Fibroblast of skin of right quadriceps (primary cell): Measurements from ENCODE around the gene MRPS30.
"Not testable (repeated sequence)": the region's sequence is repeated elsewhere in the genome, so short reads cannot be mapped to it uniquely, and the experiment has no call there.

Source experiments
- DNase-seq: peaks from one replicate; pipeline ENCODE4 v3.0.0-alpha.2; 2013

The MRPS30 gene

GRCh38 chr5:44808435-44809214 lies at the start of gene MRPS30:
MRPS30 (plus strand) TSS chr5:44808947; CDS start chr5:44808963, 16 bp downstream.
- peak; percentile 98 for DNase-seq

GRCh38 chr5:44769200-44769876 lies 39.4 kb upstream of the MRPS30 start:
- no peak for DNase-seq

DNA sequence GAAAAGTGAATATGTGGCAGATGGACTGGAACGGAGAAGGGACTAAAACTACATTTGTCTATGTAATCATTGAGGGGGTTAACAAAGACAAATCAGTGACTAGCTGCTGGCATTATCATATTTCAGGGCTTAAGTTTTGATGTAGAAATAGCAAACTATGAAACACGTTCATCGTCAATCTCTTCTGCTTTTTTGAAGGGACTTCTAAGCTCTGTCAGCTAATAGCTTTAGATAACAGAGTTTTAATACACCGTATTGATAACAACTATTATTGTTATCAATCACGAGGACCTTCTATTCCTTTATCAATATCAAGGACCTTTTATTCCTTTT lies 38.9 kb upstream of the MRPS30 start:
- DNase-seq = no peak

GRCh38 chr5:44770780-44771717 lies 37.7 kb upstream of the MRPS30 start:
- peak; percentile 1 for DNase-seq

DNA sequence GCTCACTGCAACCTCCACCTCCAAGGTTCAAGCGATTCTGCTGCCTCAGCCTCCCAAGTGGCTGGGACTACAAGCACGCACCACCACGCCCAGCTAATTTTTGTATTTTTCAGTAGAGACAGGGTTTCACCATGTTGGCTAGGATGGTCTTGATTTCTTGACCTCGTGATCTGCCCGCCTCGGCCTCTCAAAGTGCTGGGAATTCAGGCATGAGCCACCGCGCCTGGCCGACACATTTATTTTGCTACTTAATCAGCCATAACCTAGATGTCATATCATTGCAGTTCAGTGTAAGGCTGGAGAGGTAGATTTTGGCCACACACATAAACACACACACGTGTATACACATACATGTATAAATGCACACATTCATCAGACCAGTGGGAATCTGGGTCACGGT lies 36.4 kb upstream of the MRPS30 start:
- not testable (repeated sequence) for DNase-seq

GRCh38 chr5:44774279-44774880 lies 34.4 kb upstream of the MRPS30 start:
- peak; percentile 51 for DNase-seq

GRCh38 chr5:44779167-44779566 lies 29.6 kb upstream of the MRPS30 start:
- no peak for DNase-seq

DNA sequence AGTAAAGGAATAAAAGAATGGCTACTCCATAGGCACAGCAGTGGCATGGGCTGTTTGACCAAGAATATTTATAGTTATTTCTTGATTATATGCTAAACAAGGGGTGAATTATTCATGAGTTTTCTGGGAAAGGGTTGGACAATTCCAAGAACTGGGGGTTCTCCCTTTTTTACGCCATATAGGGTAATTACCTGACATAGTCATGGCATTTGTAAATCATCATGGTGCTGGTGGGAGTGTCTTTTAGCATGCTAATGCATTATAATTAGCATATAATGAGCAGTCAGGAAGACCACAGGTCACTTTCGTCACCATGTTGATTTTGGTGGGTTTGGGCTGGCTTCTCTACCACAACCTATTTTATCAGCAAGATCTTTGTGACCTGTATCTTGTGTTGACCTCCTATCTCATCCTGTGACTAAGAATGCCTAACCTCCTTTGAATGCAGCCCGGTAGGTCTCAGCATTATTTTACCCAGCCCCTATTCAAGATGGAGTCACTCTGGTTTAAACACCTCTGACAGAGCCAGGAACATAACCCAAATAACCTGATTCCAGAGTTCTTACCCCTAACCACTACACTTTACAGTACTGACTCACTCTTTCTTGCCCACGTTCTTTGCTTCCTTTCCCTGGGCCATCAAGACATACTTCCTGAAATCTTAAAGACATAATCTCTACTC lies 25.0 kb upstream of the MRPS30 start:
- DNase-seq = no peak

GRCh38 chr5:44787731-44788130 lies 21.0 kb upstream of the MRPS30 start:
- DNase-seq = no peak

- DNase-seq = peak; percentile 52
Measured at GRCh38 chr5:44789372-44789995, 19.3 kb upstream of the MRPS30 start.

DNA sequence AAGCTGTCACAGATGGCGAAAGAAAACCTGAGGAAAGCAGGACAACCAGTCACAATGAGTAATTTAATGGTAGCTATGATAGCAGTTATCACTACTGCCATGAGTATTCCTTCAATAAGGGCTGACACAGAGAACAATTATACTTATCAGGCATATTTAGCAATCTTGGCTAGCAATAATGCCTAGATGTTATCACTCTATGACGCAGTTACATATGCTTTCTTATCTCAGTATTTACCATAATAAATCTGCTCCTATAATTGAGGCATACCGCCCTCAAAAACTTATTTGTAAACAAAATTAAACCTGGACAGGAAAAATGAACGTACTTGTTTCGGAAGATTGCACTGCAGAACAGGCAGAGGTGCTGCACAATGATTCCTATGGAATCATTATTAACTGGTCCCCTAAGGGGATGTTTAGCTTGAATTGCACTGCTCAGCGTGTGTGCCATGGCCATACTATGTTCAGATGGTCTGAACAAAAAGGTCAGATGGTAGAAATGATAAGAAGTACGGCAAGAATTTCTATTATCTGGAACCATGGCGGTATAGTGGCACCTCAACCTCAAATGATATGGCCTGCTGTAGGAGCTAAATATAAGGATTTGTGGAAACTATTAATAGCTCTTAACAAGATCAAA lies 16.6 kb upstream of the MRPS30 start:
- DNase-seq = not testable (repeated sequence)

GRCh38 chr5:44794371-44794770 lies 14.4 kb upstream of the MRPS30 start:
- DNase-seq = no peak

GRCh38 chr5:44795496-44795895 lies 13.3 kb upstream of the MRPS30 start:
- no peak for DNase-seq

DNA sequence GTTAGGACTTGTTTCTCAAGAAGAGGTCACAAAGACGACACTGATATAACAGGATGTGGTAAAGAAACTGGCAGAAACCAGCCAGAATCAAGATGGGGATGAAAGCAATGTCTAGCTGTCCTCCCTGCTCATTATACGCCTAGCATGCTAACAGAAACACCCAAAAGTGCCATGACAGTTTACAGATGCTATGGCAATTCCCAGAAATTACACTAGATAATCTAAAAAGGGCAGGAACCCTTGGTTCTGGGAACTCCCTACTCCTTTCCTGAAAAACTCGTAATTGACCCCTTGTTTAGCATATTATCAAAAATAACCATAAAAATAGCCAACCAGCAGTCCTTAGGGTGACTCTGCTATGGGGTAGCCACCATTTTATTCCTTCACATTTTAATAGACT lies 10.9 kb upstream of the MRPS30 start:
- DNase-seq = no peak

GRCh38 chr5:44801992-44802391 lies 6.8 kb upstream of the MRPS30 start:
- DNase-seq = no peak

DNA sequence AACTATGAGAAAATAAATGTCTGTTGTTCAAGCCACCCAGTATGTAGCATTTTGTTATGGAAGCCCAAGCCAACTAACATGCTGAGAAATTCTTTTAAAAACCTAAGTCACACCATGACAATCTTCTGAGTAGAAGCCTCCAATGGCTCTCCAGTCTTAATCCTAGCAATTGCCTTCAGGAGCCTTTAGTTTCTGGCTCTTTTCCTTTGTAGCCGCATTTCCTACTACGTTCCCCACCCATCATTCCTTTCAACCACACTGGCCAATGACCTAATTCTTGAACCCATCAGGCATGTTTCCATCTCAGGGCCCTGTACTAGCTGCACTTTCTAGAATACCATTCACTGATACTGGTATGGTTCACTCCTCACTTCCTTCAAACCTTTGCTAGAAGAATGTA lies 2.1 kb upstream of the MRPS30 start:
- DNase-seq = no peak

GRCh38 chr5:44807269-44807668 lies 1.5 kb upstream of the MRPS30 start:
- no peak for DNase-seq

DNA sequence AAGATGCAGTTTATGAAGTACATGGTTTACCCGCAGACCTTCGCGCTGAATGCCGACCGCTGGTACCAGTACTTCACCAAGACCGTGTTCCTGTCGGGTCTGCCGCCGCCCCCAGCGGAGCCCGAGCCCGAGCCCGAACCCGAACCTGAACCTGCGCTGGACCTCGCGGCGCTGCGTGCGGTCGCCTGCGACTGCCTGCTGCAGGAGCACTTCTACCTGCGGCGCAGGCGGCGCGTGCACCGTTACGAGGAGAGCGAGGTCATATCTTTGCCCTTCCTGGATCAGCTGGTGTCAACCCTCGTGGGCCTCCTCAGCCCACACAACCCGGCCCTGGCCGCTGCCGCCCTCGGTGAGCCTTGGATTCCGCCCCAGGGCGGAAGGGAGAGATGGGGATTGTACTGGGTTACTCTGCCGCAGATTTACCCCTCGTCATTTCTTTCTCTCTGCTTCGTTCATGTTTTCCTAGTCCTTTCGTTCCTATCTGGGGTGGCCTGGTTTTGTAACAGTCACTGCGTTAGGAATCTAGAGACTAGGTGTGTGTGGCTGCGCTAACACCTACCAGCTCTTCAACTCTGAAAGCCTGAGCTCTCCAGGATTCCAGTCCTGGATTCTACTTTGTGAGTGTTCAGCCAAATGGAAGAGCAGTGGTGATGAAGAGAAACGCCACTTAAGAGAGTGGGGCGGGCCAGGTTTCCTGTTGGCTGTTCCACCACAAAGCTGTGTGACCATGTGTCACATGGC lies 638 bp downstream of the MRPS30 start:
- DNase-seq = peak; percentile 42

DNA sequence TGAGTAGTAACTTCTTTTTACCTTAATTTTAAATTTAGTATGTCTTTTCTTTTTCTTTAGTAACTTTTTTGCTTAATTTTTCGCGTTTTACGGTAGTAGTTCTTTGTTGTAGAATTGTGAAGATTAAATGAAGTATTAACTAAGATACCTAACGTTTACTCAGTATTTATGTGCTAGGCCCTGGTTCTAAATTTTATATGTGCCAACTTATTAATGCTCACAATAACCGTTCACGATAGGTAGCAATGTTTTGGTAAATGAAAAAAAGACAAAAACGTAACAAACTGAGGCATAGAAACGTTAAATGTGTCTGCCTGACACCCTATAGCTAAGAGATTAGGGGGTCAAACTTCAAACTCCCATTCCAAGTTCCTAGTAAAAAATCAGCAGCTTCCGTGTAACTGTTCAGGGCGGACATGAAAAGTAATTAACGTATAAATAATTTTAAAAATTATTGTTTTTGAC lies 1.2 kb downstream of the MRPS30 start:
- no peak for DNase-seq

DNA sequence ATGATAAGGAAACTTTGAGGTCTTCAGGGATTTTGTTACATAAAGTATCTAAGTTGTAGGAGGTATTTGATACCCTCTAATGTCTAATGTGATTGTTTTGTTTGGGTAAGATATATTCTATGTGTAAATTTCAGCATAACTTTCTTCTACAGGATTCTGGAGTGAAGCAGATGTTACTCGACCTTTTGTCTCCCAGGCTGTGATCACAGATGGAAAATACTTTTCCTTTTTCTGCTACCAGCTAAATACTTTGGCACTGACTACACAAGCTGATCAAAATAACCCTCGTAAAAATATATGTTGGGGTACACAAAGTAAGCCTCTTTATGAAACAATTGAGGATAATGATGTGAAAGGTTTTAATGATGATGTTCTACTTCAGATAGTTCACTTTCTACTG lies 6.0 kb downstream of the MRPS30 start:
- no peak for DNase-seq

DNA sequence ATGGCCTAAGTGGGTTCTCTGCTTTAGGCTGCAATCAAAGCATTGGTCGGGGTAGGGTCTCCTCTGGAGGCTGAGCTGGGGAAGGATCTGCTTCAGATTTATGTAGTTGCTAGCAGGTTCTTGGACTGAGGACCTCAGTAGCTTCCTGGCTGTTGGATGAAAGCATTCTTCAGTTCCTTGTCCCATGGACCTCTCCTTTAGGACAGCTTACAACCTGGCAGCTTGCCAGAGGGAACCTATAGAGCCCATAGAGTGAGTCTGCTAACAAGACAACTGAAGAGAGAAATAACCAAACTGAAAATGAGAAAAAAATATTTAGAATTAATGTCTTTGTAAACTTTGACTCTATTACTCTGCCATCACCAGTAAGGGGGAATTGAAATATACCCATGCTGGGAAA lies 12.4 kb downstream of the MRPS30 start:
- no peak for DNase-seq
